ENCODE data around the gene MUC12. TPM values are rescaled to one million over a fixed set of nuclear protein-coding genes. Genes with fewer than 3 reads are reported as not detected.

Gene MUC12
- total RNA-seq, 6 donors from 2014 or later, result 0.69 to 2.1 (median 1.8) TPM; not detected in 3

DNA sequence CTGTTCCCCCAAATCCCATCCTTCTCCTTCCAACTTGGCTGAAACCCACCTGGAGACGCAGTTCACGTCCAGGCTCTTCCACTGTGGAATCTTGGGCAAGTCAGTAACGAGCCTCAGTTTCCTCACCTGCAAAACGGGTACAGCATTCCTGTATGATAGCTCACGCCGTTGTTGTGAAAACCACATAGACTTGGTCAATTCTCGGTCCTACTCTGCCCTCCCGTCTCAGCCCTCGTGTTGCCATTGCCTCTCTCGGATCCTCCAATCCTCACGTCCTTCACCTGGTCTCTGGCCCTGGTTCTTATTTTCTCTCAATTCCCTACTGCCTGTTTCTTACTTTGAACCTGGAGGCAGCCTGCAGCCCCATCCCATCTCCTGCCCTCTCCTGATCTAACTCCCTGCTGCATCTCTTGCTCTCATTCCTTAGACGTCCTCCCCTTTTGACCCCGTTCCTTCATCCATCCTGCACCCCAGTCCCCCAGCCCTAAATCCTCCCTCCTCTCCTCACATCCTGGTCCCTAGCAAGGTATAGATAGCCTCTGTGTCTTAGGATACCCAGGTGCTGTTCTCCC lies 2.0 kb upstream of the MUC12 start:
- no peak for TF ChIP-seq POLR2A (IDR thresholded peaks at IDR 0.05)
- TF ChIP-seq EP300 (IDR thresholded peaks at IDR 0.05), result no peak
- Histone ChIP-seq H3K27me3 (peaks cover 0 to 35% (median 30%) of the 10 kb centered on the region in 4 donors), H3K36me3 (no peaks in the 10 kb centered on the region), H3K4me1 (peaks cover 13 to 18% (median 17%) of the 10 kb centered on the region in 4 donors), H3K27ac (no peak overlapping the region), H3K4me3 (no peak overlapping the region), H3K9me3 (no peaks in the 10 kb centered on the region)
- ATAC-seq (ENCODE audit: low FRiP score in 2 of 2) (no peak), DNase-seq (no peak)
- WGBS, 2 donors, result 50 to 52% methylated on average over 13 of the region's 13 CpGs

DNA sequence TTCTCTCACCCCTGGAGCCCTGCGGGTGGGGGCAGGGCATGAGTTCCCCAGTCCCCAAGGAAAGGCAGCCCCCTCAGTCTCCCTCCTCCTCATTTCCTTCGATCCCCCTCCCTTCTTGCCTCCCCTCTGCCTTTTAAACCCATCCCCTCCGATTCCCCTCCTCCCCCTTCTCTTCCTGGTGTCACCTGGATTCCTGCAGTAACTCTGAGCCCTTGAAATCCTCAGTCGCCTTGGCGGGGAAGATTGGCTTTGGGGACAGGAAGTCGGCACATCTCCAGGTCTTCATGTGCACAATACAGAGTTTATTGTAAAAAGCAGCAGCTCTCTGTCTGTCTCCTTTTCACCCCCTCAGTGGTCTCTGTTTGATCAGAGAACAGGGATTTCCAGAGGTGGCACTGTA lies 1.3 kb upstream of the MUC12 start:
- DNase-seq (no peak), ATAC-seq (ENCODE audit: low FRiP score in 2 of 2) (no peak)
- no peaks in the 10 kb centered on the region for H3K9me3 ChIP-seq
- H3K4me3 ChIP-seq, result no peak overlapping the region
- H3K27ac ChIP-seq, result no peak overlapping the region
- H3K36me3 ChIP-seq, result no peaks in the 10 kb centered on the region
- peaks cover 13 to 18% (median 17%) of the 10 kb centered on the region in 4 donors for H3K4me1 ChIP-seq
- peaks cover 0 to 35% (median 30%) of the 10 kb centered on the region in 4 donors for H3K27me3 ChIP-seq
- WGBS, 2 donors, result 9 to 15% methylated on average over 5 to 6 of the region's 6 CpGs
- no peak for TF ChIP-seq POLR2AphosphoS5 (IDR thresholded peaks at IDR 0.05)
- TF ChIP-seq EP300 (IDR thresholded peaks at IDR 0.05), result no peak
- no peak for TF ChIP-seq CTCF (IDR thresholded peaks at IDR 0.05)
- TF ChIP-seq POLR2A (IDR thresholded peaks at IDR 0.05), result no peak

GRCh38 chr7:100968650-100969049 lies 715 bp upstream of the MUC12 start:
- WGBS, 2 donors, result 10 to 20% methylated on average over 3 of the region's 3 CpGs
- H3K27me3 ChIP-seq, result peaks cover 0 to 35% (median 30%) of the 10 kb centered on the region in 4 donors
- H3K9me3 ChIP-seq, result no peaks in the 10 kb centered on the region
- no peak overlapping the region for H3K27ac ChIP-seq
- H3K4me3 ChIP-seq, result no peak overlapping the region
- H3K4me1 ChIP-seq, result peaks cover 13 to 18% (median 17%) of the 10 kb centered on the region in 4 donors
- ATAC-seq (ENCODE audit: low FRiP score in 2 of 2) (no peak), DNase-seq (no peak)
- H3K36me3 ChIP-seq, result no peaks in the 10 kb centered on the region
- no peak for TF ChIP-seq CTCF (IDR thresholded peaks at IDR 0.05)
- TF ChIP-seq POLR2AphosphoS5 (IDR thresholded peaks at IDR 0.05), result no peak
- no peak for TF ChIP-seq EP300 (IDR thresholded peaks at IDR 0.05)
- no peak for TF ChIP-seq POLR2A (IDR thresholded peaks at IDR 0.05)

DNA sequence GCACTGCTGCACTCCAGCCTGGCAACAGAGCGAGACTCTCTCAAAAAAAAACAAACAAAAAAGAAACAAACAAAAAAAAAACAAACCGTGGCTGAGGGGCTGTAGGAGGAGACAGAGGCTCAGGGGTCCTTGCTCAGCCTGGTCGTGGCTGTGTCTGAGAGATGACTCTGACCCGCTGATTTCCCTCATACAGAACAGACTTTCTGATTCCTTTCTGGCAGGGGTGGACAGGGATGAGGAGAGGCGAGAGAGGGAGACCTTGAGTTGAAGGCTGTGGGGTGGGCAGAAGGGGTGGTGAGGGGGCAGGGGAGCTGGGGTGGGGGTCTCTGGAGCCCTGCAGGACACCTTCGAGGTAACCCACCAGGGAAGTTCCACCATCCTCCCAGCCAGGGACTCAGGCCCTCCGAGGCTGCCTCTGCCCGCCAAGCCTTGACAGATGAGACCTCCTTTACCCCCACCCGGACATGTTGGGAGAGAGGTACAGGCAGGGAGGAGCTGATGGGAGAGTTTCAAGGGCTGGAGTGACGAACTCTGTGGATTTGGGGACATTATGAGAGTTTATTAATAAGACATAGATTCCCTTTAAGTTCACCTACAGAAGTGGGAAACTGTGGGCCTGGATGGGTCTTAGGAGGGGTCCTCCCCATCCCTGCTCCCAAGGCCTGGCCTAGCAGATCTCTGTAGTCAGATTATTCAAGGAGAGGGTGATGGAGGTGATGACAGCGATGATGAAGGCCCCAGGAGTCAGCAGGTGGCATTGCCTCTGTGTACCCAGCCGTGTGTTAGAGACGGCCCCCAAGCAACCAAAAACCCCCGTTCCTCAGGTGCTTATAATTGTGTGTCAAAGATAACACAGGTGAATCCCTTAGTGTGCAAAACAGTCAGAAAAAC lies 2.0 kb downstream of the MUC12 start:
- no peak for TF ChIP-seq POLR2AphosphoS5 (IDR thresholded peaks at IDR 0.05)
- no peak for TF ChIP-seq CTCF (IDR thresholded peaks at IDR 0.05)
- no peak for TF ChIP-seq POLR2A (IDR thresholded peaks at IDR 0.05)
- ATAC-seq (ENCODE audit: low FRiP score in 2 of 2), result no peak
- H3K27ac ChIP-seq, result no peak overlapping the region
- DNase-seq, result peak in 1 of 2 donors; percentile 45
- H3K27me3 ChIP-seq, result peaks cover 0 to 13% (median 12%) of the 10 kb centered on the region in 4 donors
- WGBS, 2 donors, result 46 to 53% methylated on average over 14 of the region's 14 CpGs
- peaks cover 4 to 6% (median 5%) of the 10 kb centered on the region in 4 donors for H3K4me1 ChIP-seq
- no peaks in the 10 kb centered on the region for H3K9me3 ChIP-seq
- no peaks in the 10 kb centered on the region for H3K36me3 ChIP-seq
- H3K4me3 ChIP-seq, result no peak overlapping the region

GRCh38 chr7:100972002-100972347 lies 2.6 kb downstream of the MUC12 start:
- H3K4me3 ChIP-seq, result no peak overlapping the region
- no peaks in the 10 kb centered on the region for H3K4me1 ChIP-seq
- H3K36me3 ChIP-seq, result no peaks in the 10 kb centered on the region
- WGBS, 2 donors, result 48 to 60% methylated on average over 7 of the region's 7 CpGs
- ATAC-seq (ENCODE audit: low FRiP score in 2 of 2) (no peak), DNase-seq (no peak)
- no peaks in the 10 kb centered on the region for H3K9me3 ChIP-seq
- H3K27me3 ChIP-seq, result peaks cover 0 to 7% (median 6%) of the 10 kb centered on the region in 4 donors
- H3K27ac ChIP-seq, result no peak overlapping the region
- TF ChIP-seq POLR2AphosphoS5 (IDR thresholded peaks at IDR 0.05) (no peak), POLR2A (IDR thresholded peaks at IDR 0.05) (no peak), CTCF (IDR thresholded peaks at IDR 0.05) (no peak), EP300 (IDR thresholded peaks at IDR 0.05) (no peak)
